ENCODE measurements around the gene DRP2. TPM values are rescaled to one million over a fixed set of nuclear protein-coding genes. Genes with fewer than 3 reads are reported as not detected.

The DRP2 gene
- total RNA-seq, 1 experiment from 2014 or later: 0.94 TPM

- no peaks in the 10 kb centered on the region for H3K27me3 ChIP-seq (ENCODE audit: insufficient read depth, low read depth)
- H2AFZ ChIP-seq: no peak overlapping the region
- BruUV-seq (replicated peaks): no TSS peak
- TF ChIP-seq EZH2 (IDR thresholded peaks at IDR 0.05; ENCODE audit: low read depth) (no peak), CTCF (conservative IDR thresholded peaks at IDR 0.05) (no peak)
- H3F3A ChIP-seq (ENCODE audit: insufficient read depth, low read depth): no peaks in the 10 kb centered on the region
- no peaks in the 10 kb centered on the region for H4K20me1 ChIP-seq (ENCODE audit: insufficient read depth)
- H3K9me3 ChIP-seq (ENCODE audit: insufficient read depth, low read depth): no peaks in the 10 kb centered on the region
- no peak for DNase-seq
- intact Hi-C loops (cut with micrococcal nuclease; ENCODE audit: unreplicated experiment): no loop called here
- no peaks in the 10 kb centered on the region for H3K36me3 ChIP-seq (ENCODE audit: low read depth)
- no peak overlapping the region for H3K4me3 ChIP-seq
- no peaks in the 10 kb centered on the region for H3K79me2 ChIP-seq (ENCODE audit: low read depth)
- no peak overlapping the region for H3K4me2 ChIP-seq
- ChIA-PET CTCF (no interaction called here), POLR2A (ENCODE audit: unreplicated experiment) (no interaction called here)
- no peaks in the 10 kb centered on the region for H3K9me2 ChIP-seq (ENCODE audit: insufficient read depth)
- no peaks in the 10 kb centered on the region for H3K4me1 ChIP-seq (replicated peaks; ENCODE audit: insufficient read depth)
- no peak overlapping the region for H3K27ac ChIP-seq
Observed at GRCh38 chrX:101237041-101237440, 17.5 kb downstream of the DRP2 start.

- Histone ChIP-seq H3K36me3 (ENCODE audit: low read depth) (no peaks in the 10 kb centered on the region), H3K27ac (no peak overlapping the region), H3K79me2 (ENCODE audit: low read depth) (no peaks in the 10 kb centered on the region), H3K9me2 (ENCODE audit: insufficient read depth) (no peaks in the 10 kb centered on the region), H3K27me3 (ENCODE audit: insufficient read depth, low read depth) (no peaks in the 10 kb centered on the region), H3F3A (ENCODE audit: insufficient read depth, low read depth) (no peaks in the 10 kb centered on the region), H3K9me3 (ENCODE audit: insufficient read depth, low read depth) (no peaks in the 10 kb centered on the region), H3K4me3 (no peak overlapping the region), H3K4me2 (no peak overlapping the region), H2AFZ (no peak overlapping the region), H3K4me1 (replicated peaks; ENCODE audit: insufficient read depth) (no peaks in the 10 kb centered on the region), H4K20me1 (ENCODE audit: insufficient read depth) (no peaks in the 10 kb centered on the region)
- ChIA-PET POLR2A (ENCODE audit: unreplicated experiment) (no interaction called here), CTCF (no interaction called here)
- intact Hi-C loops (cut with micrococcal nuclease; ENCODE audit: unreplicated experiment): no loop called here
- TF ChIP-seq CTCF (conservative IDR thresholded peaks at IDR 0.05): no peak
- TF ChIP-seq EZH2 (IDR thresholded peaks at IDR 0.05; ENCODE audit: low read depth): no peak
- DNase-seq: no peak
- no TSS peak for BruUV-seq (replicated peaks)
Observed at GRCh38 chrX:101241531-101241930, 21.9 kb downstream of the DRP2 start.

- CTCF ChIA-PET: no interaction called here
- BruUV-seq (replicated peaks): no TSS peak
Observed at GRCh38 chrX:101252634-101253033, 33.0 kb downstream of the DRP2 start.

More at GRCh38 chrX:101252634-101253033, 33.0 kb downstream of the DRP2 start:
- TF ChIP-seq EZH2 (IDR thresholded peaks at IDR 0.05; ENCODE audit: low read depth): no peak
- no peak for TF ChIP-seq CTCF (conservative IDR thresholded peaks at IDR 0.05)
- Histone ChIP-seq H3K27ac (no peak overlapping the region), H3F3A (ENCODE audit: insufficient read depth, low read depth) (no peaks in the 10 kb centered on the region), H3K79me2 (ENCODE audit: low read depth) (no peaks in the 10 kb centered on the region), H3K4me3 (no peak overlapping the region), H3K4me1 (replicated peaks; ENCODE audit: insufficient read depth) (no peaks in the 10 kb centered on the region), H3K9me3 (ENCODE audit: insufficient read depth, low read depth) (no peaks in the 10 kb centered on the region), H3K4me2 (no peak overlapping the region), H4K20me1 (ENCODE audit: insufficient read depth) (no peaks in the 10 kb centered on the region), H3K27me3 (ENCODE audit: insufficient read depth, low read depth) (no peaks in the 10 kb centered on the region), H2AFZ (no peak overlapping the region), H3K9me2 (ENCODE audit: insufficient read depth) (no peaks in the 10 kb centered on the region), H3K36me3 (ENCODE audit: low read depth) (no peaks in the 10 kb centered on the region)
- intact Hi-C loops (cut with micrococcal nuclease; ENCODE audit: unreplicated experiment): no loop called here
- DNase-seq: no peak
- POLR2A ChIA-PET (ENCODE audit: unreplicated experiment): no interaction called here

Measured in PC-9 (cell line).